ENCODE results near the gene TANC2.

GRCh38 chr17:63002625-63003024 lies 36.6 kb downstream of the TANC2 start:
- TF ChIP-seq ZBTB43 (CRISPR knock-in tag; IDR thresholded peaks at IDR 0.05) (no peak), ETV6 (IDR thresholded peaks at IDR 0.05; ENCODE audit: borderline replicate concordance in 1 of 2, low read depth in 2 of 2, low read length in 1 of 2) (no peak), ETV6 (CRISPR knock-in tag; IDR thresholded peaks at IDR 0.05; ENCODE audit: borderline replicate concordance) (no peak), MAX (CRISPR knock-in tag; IDR thresholded peaks at IDR 0.05) (no peak), MYNN (IDR thresholded peaks at IDR 0.05) (no peak), MYNN (CRISPR knock-in tag; IDR thresholded peaks at IDR 0.05) (no peak), SP2 (IDR thresholded peaks at IDR 0.05; ENCODE audit: extremely low read depth, low read depth, low read length, poor library complexity, severe bottlenecking) (no peak)
